GM23338 (cell line): Measurements from ENCODE around the gene GLI1. TPM values are rescaled to one million over a fixed set of nuclear protein-coding genes. Genes with fewer than 3 reads are reported as not detected.

ENCODE experiments used
- ATAC-seq: fragments of 200-7000 bp; cut with Tn5 transposase; 3 replicates; pipeline ENCODE4 v1.9.1; 2020
- DNase-seq: peaks from one replicate; pipeline ENCODE4 v3.0.0-alpha.2; 2015; ENCODE audit warnings: low spot score
- H2AFZ ChIP-seq: fragments of 200-600 bp; sonication (generic); 2 replicates; pipeline ENCODE4 v1.8.0; 2016; ENCODE audit warnings: antibody characterized with exemption, mild to moderate bottlenecking, moderate library complexity
- H3F3A ChIP-seq: fragments of 200-600 bp; sonication (generic); replicated peaks from 2 replicates; pipeline ENCODE4 v1.8.0; 2017; ENCODE audit warnings: antibody characterized with exemption, mixed run types, low read depth
- H3K27ac ChIP-seq: fragments of 200-600 bp; sonication (generic); 2 replicates; pipeline ENCODE4 v1.6.1; 2016; ENCODE audit warnings: low read depth
- H3K27me3 ChIP-seq: fragments of 200-600 bp; sonication (generic); 2 replicates; pipeline ENCODE4 v1.8.0; 2016; ENCODE audit warnings: mild to moderate bottlenecking, mixed run types, moderate library complexity; ENCODE audit not compliant: insufficient read depth
- H3K36me3 ChIP-seq: fragments of 200-600 bp; sonication (generic); 2 replicates; pipeline ENCODE4 v1.8.0; 2016; ENCODE audit warnings: mild to moderate bottlenecking; ENCODE audit not compliant: insufficient read depth
- H3K4me1 ChIP-seq: fragments of 200-600 bp; sonication (generic); 2 replicates; pipeline ENCODE4 v1.8.0; 2016; ENCODE audit warnings: mild to moderate bottlenecking, moderate library complexity; ENCODE audit not compliant: insufficient read depth
- H3K4me2 ChIP-seq: fragments of 200-600 bp; sonication (generic); 2 replicates; pipeline ENCODE4 v1.7.1; 2017; ENCODE audit warnings: mixed run types
- H3K4me3 ChIP-seq: fragments of 200-600 bp; sonication (generic); 2 replicates; pipeline ENCODE4 v1.6.1; 2016; ENCODE audit warnings: mixed run types
- H3K79me2 ChIP-seq: fragments of 200-600 bp; sonication (generic); replicated peaks from 2 replicates; pipeline ENCODE4 v1.8.0; 2017; ENCODE audit warnings: mild to moderate bottlenecking; ENCODE audit not compliant: insufficient read depth
- H3K9me2 ChIP-seq: fragments of 200-600 bp; sonication (generic); 2 replicates; pipeline ENCODE4 v1.8.0; 2017; ENCODE audit not compliant: insufficient read depth
- H4K20me1 ChIP-seq: fragments of 200-600 bp; sonication (generic); replicated peaks from 2 replicates; pipeline ENCODE4 v1.8.0; 2017; ENCODE audit warnings: mild to moderate bottlenecking; ENCODE audit not compliant: insufficient read depth
- H3K27ac Mint-ChIP-seq: 2 replicates; pipeline ENCODE4 v1.8.0; 2020; ENCODE audit warnings: inconsistent platforms, mild to moderate bottlenecking, moderate library complexity, mixed read lengths
- H3K27me3 Mint-ChIP-seq: 3 replicates; pipeline ENCODE4 v1.8.0; 2022; ENCODE audit warnings: low read depth, mild to moderate bottlenecking, moderate library complexity, mixed read lengths, inconsistent platforms; ENCODE audit not compliant: insufficient read depth, poor library complexity
- H3K36me3 Mint-ChIP-seq: 3 replicates; pipeline ENCODE4 v1.8.0; 2021; ENCODE audit warnings: low read depth, mild to moderate bottlenecking, inconsistent platforms, moderate library complexity, mixed read lengths
- H3K4me1 Mint-ChIP-seq: 3 replicates; pipeline ENCODE4 v1.8.0; 2020; ENCODE audit warnings: mild to moderate bottlenecking, inconsistent platforms, mixed read lengths
- H3K4me3 Mint-ChIP-seq: 3 replicates; pipeline ENCODE4 v1.8.0; 2021; ENCODE audit warnings: moderate library complexity, mild to moderate bottlenecking, inconsistent platforms, mixed read lengths
- H3K9me3 Mint-ChIP-seq: 3 replicates; pipeline ENCODE4 v1.8.0; 2020; ENCODE audit warnings: moderate library complexity, mild to moderate bottlenecking, inconsistent platforms, mixed read lengths
- CREB1 ChIP-seq: fragments of 250-450 bp; sonication (Bioruptor Pico); IDR thresholded peaks from 2 replicates; pipeline ENCODE4 v1.5.0; 2020; ENCODE audit warnings: low read depth, mild to moderate bottlenecking, moderate library complexity
- EZH2phosphoT487 ChIP-seq: fragments of 200-600 bp; sonication (generic); IDR thresholded peaks from one replicate; pipeline ENCODE4 v1.8.1; 2018; ENCODE audit warnings: antibody characterized with exemption; ENCODE audit not compliant: unreplicated experiment
- POLR2AphosphoS5 ChIP-seq: IDR thresholded peaks from 2 replicates; pipeline ENCODE4 v1.6.1; 2016; ENCODE audit warnings: antibody characterized with exemption, low read depth
- ZNF114 ChIP-seq: fragments of 250-450 bp; sonication (Bioruptor Pico); IDR thresholded peaks from 2 replicates; pipeline ENCODE4 v1.5.0; 2020; ENCODE audit warnings: mild to moderate bottlenecking, moderate library complexity
- polyA plus RNA-seq: library from polyadenylated mRNA; unstranded; fragments of >200 nt; fragmentation: Nextera tagmentation; extraction: Ambion mirVana; gene quantifications from 2 replicates; pipeline ENCODE4 v1.2.1, GENCODE V29; 2016
- total RNA-seq: library from RNA; depleted of rRNA; stranded (reverse); fragments of >200 nt; shearing (Covaris generic); gene quantifications from 2 replicates; pipeline ENCODE4 v1.2.3, GENCODE V29; 2014
- TF ChIP-seq, protein P1 (sequence below), 2 experiments: fragments of 200-600 bp in 1 of 2; sonication (generic) in 1 of 2; conservative IDR thresholded peaks; 2 replicates each; pipeline versions ENCODE4 v1.5.1 to v1.6.1; 2016 to 2017; ENCODE audit warnings: antibody characterized with exemption in 2 of 2, low read depth in 2 of 2, mild to moderate bottlenecking in 2 of 2, moderate library complexity in 1 of 2
- TF ChIP-seq, protein P2 (sequence below): IDR thresholded peaks from one replicate; pipeline ENCODE4 v1.6.1; 2018; ENCODE audit warnings: antibody characterized with exemption; ENCODE audit not compliant: unreplicated experiment
- TF ChIP-seq, protein P3 (sequence below): IDR thresholded peaks from 2 replicates; pipeline ENCODE4 v1.6.1; 2016; ENCODE audit warnings: antibody characterized with exemption

Gene GLI1
- total and polyA plus RNA-seq, 2 experiments from 2014 or later, result 5.6 to 18.1 TPM

- Mint-ChIP-seq H3K4me3 (peak overlapping the region; percentile 82), H3K9me3 (no peaks in the 10 kb centered on the region; the same call in 2 of the 3 replicates), H3K27ac (peak overlapping the region; percentile 99), H3K27me3 (peaks cover 34% of the 10 kb centered on the region), H3K4me1 (peaks cover 28% of the 10 kb centered on the region), H3K36me3 (peaks cover 23% of the 10 kb centered on the region; the same call in 2 of the 3 replicates)
- Histone ChIP-seq H2AFZ (peak overlapping the region; percentile 76; the same call in 1 of the 2 replicates), H3K27me3 (no peaks in the 10 kb centered on the region), H3K4me2 (peak overlapping the region; percentile 100), H3K9me2 (no peaks in the 10 kb centered on the region), H4K20me1 (no peaks in the 10 kb centered on the region; the same call in 1 of the 2 replicates), H3K27ac (peak overlapping the region; percentile 100), H3K79me2 (peaks cover 14% of the 10 kb centered on the region), H3K36me3 (no peaks in the 10 kb centered on the region), H3K4me3 (peak overlapping the region; percentile 97), H3K4me1 (peaks cover 18% of the 10 kb centered on the region), H3F3A (peaks cover 22% of the 10 kb centered on the region)
- DNase-seq (peak; percentile 94), ATAC-seq (peak; percentile 53)
- TF ChIP-seq POLR2AphosphoS5 (peak; percentile 60), CREB1 (CRISPR knock-in tag) (no peak)
- TF ChIP-seq, protein P1, sequence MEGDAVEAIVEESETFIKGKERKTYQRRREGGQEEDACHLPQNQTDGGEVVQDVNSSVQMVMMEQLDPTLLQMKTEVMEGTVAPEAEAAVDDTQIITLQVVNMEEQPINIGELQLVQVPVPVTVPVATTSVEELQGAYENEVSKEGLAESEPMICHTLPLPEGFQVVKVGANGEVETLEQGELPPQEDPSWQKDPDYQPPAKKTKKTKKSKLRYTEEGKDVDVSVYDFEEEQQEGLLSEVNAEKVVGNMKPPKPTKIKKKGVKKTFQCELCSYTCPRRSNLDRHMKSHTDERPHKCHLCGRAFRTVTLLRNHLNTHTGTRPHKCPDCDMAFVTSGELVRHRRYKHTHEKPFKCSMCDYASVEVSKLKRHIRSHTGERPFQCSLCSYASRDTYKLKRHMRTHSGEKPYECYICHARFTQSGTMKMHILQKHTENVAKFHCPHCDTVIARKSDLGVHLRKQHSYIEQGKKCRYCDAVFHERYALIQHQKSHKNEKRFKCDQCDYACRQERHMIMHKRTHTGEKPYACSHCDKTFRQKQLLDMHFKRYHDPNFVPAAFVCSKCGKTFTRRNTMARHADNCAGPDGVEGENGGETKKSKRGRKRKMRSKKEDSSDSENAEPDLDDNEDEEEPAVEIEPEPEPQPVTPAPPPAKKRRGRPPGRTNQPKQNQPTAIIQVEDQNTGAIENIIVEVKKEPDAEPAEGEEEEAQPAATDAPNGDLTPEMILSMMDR (conservative IDR thresholded peaks at IDR 0.05; ENCODE audit: low read depth in 2 of 2), result peak; percentile 96 to 99
Observed at GRCh38 chr12:57462251-57462911, 2.8 kb downstream of the GLI1 start.

DNA sequence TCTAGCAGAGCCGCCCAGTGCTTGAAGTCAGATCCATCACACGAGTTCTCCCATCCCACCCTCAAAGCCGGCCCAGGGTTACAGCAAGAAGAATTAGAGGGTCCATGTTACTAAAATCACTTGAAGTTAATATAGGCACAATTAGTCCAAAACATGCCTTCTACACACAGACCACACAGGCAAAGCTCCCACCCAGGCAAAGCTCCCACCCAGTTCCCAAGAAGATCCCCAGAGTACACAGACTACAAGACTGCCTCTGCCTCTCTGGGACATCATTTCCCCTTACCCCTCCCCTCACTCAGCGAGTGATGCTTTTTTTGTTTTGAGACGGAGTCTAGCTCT, 3.3 kb downstream of the GLI1 start:
- peak overlapping the region; percentile 94; the same call in 1 of the 2 replicates for H3K27ac Mint-ChIP-seq
- H3K4me2 ChIP-seq, result peak overlapping the region; percentile 100; the same call in 1 of the 2 replicates
- peaks cover 22% of the 10 kb centered on the region for H3F3A ChIP-seq
- H3K36me3 Mint-ChIP-seq, result peaks cover 18% of the 10 kb centered on the region; the same call in 2 of the 3 replicates
- DNase-seq (no peak), ATAC-seq (no peak)
- no peaks in the 10 kb centered on the region for H3K36me3 ChIP-seq
- H3K27ac ChIP-seq, result no peak overlapping the region
- no peak overlapping the region for H2AFZ ChIP-seq
- H4K20me1 ChIP-seq, result no peaks in the 10 kb centered on the region; the same call in 1 of the 2 replicates
- H3K9me3 Mint-ChIP-seq, result no peaks in the 10 kb centered on the region; the same call in 2 of the 3 replicates
- H3K9me2 ChIP-seq, result no peaks in the 10 kb centered on the region
- TF ChIP-seq, protein P2, sequence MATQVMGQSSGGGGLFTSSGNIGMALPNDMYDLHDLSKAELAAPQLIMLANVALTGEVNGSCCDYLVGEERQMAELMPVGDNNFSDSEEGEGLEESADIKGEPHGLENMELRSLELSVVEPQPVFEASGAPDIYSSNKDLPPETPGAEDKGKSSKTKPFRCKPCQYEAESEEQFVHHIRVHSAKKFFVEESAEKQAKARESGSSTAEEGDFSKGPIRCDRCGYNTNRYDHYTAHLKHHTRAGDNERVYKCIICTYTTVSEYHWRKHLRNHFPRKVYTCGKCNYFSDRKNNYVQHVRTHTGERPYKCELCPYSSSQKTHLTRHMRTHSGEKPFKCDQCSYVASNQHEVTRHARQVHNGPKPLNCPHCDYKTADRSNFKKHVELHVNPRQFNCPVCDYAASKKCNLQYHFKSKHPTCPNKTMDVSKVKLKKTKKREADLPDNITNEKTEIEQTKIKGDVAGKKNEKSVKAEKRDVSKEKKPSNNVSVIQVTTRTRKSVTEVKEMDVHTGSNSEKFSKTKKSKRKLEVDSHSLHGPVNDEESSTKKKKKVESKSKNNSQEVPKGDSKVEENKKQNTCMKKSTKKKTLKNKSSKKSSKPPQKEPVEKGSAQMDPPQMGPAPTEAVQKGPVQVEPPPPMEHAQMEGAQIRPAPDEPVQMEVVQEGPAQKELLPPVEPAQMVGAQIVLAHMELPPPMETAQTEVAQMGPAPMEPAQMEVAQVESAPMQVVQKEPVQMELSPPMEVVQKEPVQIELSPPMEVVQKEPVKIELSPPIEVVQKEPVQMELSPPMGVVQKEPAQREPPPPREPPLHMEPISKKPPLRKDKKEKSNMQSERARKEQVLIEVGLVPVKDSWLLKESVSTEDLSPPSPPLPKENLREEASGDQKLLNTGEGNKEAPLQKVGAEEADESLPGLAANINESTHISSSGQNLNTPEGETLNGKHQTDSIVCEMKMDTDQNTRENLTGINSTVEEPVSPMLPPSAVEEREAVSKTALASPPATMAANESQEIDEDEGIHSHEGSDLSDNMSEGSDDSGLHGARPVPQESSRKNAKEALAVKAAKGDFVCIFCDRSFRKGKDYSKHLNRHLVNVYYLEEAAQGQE, result no peak
- no peak for TF ChIP-seq ZNF114 (CRISPR knock-in tag)
- TF ChIP-seq, protein P3, sequence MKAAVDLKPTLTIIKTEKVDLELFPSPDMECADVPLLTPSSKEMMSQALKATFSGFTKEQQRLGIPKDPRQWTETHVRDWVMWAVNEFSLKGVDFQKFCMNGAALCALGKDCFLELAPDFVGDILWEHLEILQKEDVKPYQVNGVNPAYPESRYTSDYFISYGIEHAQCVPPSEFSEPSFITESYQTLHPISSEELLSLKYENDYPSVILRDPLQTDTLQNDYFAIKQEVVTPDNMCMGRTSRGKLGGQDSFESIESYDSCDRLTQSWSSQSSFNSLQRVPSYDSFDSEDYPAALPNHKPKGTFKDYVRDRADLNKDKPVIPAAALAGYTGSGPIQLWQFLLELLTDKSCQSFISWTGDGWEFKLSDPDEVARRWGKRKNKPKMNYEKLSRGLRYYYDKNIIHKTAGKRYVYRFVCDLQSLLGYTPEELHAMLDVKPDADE, result no peak
- no peak for TF ChIP-seq EZH2phosphoT487
- H3K4me3 ChIP-seq, result peak overlapping the region; percentile 97; the same call in 1 of the 2 replicates
- H3K4me1 Mint-ChIP-seq, result peaks cover 23% of the 10 kb centered on the region
- H3K4me1 ChIP-seq, result peaks cover 13% of the 10 kb centered on the region
- no peaks in the 10 kb centered on the region for H3K27me3 ChIP-seq
- peaks cover 9% of the 10 kb centered on the region for H3K79me2 ChIP-seq
- peaks cover 34% of the 10 kb centered on the region for H3K27me3 Mint-ChIP-seq
- H3K4me3 Mint-ChIP-seq, result peak overlapping the region; percentile 82
